Prostate gland (tissue), 2 donors: Measurements from ENCODE around the gene BDH1. TPM values are rescaled to one million over a fixed set of nuclear protein-coding genes. Genes with fewer than 3 reads are reported as not detected.
"Not testable (repeated sequence)": the region's sequence is repeated elsewhere in the genome, so short reads cannot be mapped to it uniquely, and the experiment has no call there.

Source experiments
- DNase-seq: peaks from one replicate; pipeline ENCODE4 v3.0.0-alpha.2; 2019; ENCODE audit warnings: low spot score
- H3K27ac ChIP-seq, 2 donors: fragments of 200-600 bp; sonication (generic); 2 replicates each; pipeline ENCODE4 v1.5.1; 2017 to 2019
- H3K27me3 ChIP-seq: fragments of 200-600 bp; sonication (generic); replicated peaks from 2 replicates; pipeline ENCODE4 v1.5.1; 2019; ENCODE audit not compliant: insufficient read depth
- H3K36me3 ChIP-seq, 2 donors: fragments of 200-600 bp; sonication (generic); 1 replicate in 1 of 2; 2 replicates in 1 of 2; pipeline versions ENCODE4 v1.5.1 to v1.8.1; 2017 to 2019
- H3K4me1 ChIP-seq: fragments of 200-600 bp; sonication (generic); replicated peaks from 2 replicates; pipeline ENCODE4 v1.5.1; 2019
- H3K4me3 ChIP-seq, 2 donors: fragments of 200-600 bp; sonication (generic); 2 replicates each; pipeline ENCODE4 v1.5.1; 2017 to 2019
- H3K9me3 ChIP-seq: fragments of 200-600 bp; sonication (generic); 2 replicates; pipeline ENCODE4 v1.5.1; 2017
- CTCF ChIP-seq, 4 experiments: fragments of 200-600 bp in 2 of 4; fragments of 450-650 bp in 2 of 4; sonication (generic) in 2 of 4; IDR thresholded peaks; 1 replicate in 3 of 4; 2 replicates in 1 of 4; pipeline ENCODE4 v1.5.1; 2016 to 2019; ENCODE audit warnings: antibody characterized with exemption in 4 of 4, mild to moderate bottlenecking in 2 of 4, moderate library complexity in 2 of 4
- POLR2A ChIP-seq: fragments of 450-650 bp; IDR thresholded peaks from one replicate; pipeline ENCODE4 v1.6.1; 2016; ENCODE audit warnings: antibody characterized with exemption, mild to moderate bottlenecking
- POLR2AphosphoS5 ChIP-seq: sonication (generic); formaldehyde crosslinking; IDR thresholded peaks from one replicate; pipeline ENCODE4 v1.6.1; 2017; ENCODE audit warnings: antibody characterized with exemption
- WGBS: methylation state at CpG from one replicate; pipeline ENCODE4 v1.1.5; 2018; 5-methylcytosine and 5-hydroxymethylcytosine counted together
- intact Hi-C: fragments of 100-400 bp; cut with DNase I; formaldehyde crosslinking; loops from one replicate; pipeline ENCODE4 v1.14.2; 2022
- total RNA-seq, 2 donors: library from RNA; depleted of rRNA; stranded (reverse); fragments of >200 nt; gene quantifications; one replicate each; pipeline ENCODE4 v1.1.0, GENCODE V29; 2016

BDH1 gene
- total RNA-seq, 2 donors from 2014 or later: 41.1 to 84.3 TPM

GRCh38 chr3:197518881-197519421, 36.8 kb downstream of the BDH1 start:
- WGBS: 86% methylated on average over 6 of the region's 6 CpGs
- Histone ChIP-seq H3K27ac (no peak overlapping the region), H3K4me3 (no peak overlapping the region), H3K4me1 (no peaks in the 10 kb centered on the region), H3K9me3 (no peaks in the 10 kb centered on the region), H3K36me3 (no peaks in the 10 kb centered on the region), H3K27me3 (no peaks in the 10 kb centered on the region)
- intact Hi-C loops: no loop called here
- TF ChIP-seq POLR2A: no peak
- TF ChIP-seq CTCF (IDR thresholded peaks at IDR 0.05): no peak
- no peak for DNase-seq

- H3K36me3 ChIP-seq, DNase-seq, H3K27me3 ChIP-seq, intact Hi-C loops, H3K9me3 ChIP-seq, H3K4me3 ChIP-seq, H3K27ac ChIP-seq, H3K4me1 ChIP-seq: not testable (repeated sequence)
- 83% methylated on average over 2 of the region's 10 CpGs for WGBS
These were observed 37.7 kb downstream of the BDH1 start for GRCh38 chr3:197517922-197518683.

DNA sequence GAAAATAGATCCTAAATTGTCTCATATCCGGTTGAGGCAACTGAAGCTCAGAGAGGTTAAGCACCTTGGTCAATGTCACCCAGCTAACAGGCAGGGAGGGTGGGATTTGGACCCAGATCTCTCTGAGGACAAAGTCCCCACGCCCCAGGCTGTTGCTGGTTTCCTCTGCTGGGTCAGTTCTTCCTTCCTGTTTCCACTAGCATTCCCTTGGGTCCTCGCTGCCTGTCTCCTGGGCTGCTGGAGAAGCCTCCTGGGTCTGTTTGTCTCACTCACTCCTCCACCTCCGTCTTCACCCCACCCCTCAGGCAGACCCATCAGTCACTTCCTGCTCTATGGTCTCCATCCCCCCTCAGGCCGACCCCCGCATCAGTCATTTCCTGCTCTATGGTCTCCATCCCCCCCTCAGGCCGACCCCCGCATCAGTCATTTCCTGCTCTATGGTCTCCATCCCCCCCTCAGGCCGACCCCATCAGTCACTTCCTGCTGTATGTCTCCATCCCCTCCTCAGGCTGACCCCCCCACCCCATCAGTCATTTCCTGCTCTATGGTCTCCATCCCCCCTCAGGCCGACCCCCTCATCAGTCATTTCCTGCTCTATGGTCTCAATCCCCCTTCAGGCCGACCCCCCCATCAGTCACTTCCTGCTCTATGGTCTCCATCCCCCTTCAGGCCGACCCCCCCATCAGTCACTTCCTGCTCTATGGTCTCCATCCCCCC, 38.7 kb downstream of the BDH1 start:
- H3K27me3 ChIP-seq, H3K9me3 ChIP-seq, DNase-seq, H3K36me3 ChIP-seq, H3K27ac ChIP-seq, intact Hi-C loops, H3K4me3 ChIP-seq, H3K4me1 ChIP-seq: not testable (repeated sequence)
- 78% methylated on average over 12 of the region's 12 CpGs for WGBS

GRCh38 chr3:197516517-197516889, 39.3 kb downstream of the BDH1 start:
- no peaks in the 10 kb centered on the region for H3K27me3 ChIP-seq
- WGBS: 64% methylated on average over 6 of the region's 6 CpGs
- no peaks in the 10 kb centered on the region for H3K9me3 ChIP-seq
- no peak overlapping the region for H3K27ac ChIP-seq
- H3K4me3 ChIP-seq: no peak overlapping the region
- intact Hi-C loops: no loop called here
- H3K36me3 ChIP-seq: no peaks in the 10 kb centered on the region
- no peaks in the 10 kb centered on the region for H3K4me1 ChIP-seq
- TF ChIP-seq POLR2AphosphoS5 (no peak), CTCF (IDR thresholded peaks at IDR 0.05) (no peak), POLR2A (no peak)
- no peak for DNase-seq

GRCh38 chr3:197514786-197515355, 40.9 kb downstream of the BDH1 start:
- no peaks in the 10 kb centered on the region for H3K27me3 ChIP-seq
- no peaks in the 10 kb centered on the region for H3K9me3 ChIP-seq
- no peaks in the 10 kb centered on the region for H3K36me3 ChIP-seq
- no peaks in the 10 kb centered on the region for H3K4me1 ChIP-seq
- DNase-seq: no peak
- 75% methylated on average over 10 of the region's 10 CpGs for WGBS
- intact Hi-C loops: no loop called here
- TF ChIP-seq POLR2AphosphoS5 (no peak), CTCF (IDR thresholded peaks at IDR 0.05) (no peak), POLR2A (no peak)
- no peak overlapping the region for H3K4me3 ChIP-seq
- H3K27ac ChIP-seq: no peak overlapping the region
